T-helper 17 cell (primary cell): ENCODE data around the gene KERA. TPM values are rescaled to one million over a fixed set of nuclear protein-coding genes. Genes with fewer than 3 reads are reported as not detected.

Source experiments
- ATAC-seq: fragments of 150-1000 bp; cut with Tn5 transposase; 2 replicates; pipeline ENCODE4 v1.10.0; 2021; ENCODE audit warnings: mild to moderate bottlenecking, moderate library complexity
- DNase-seq, 3 donors: peaks; one replicate each; pipeline versions ENCODE4 v3.0.0 to v3.0.0-alpha.2; 2020 to 2021
- H3K9me3 ChIP-seq: one replicate; pipeline ENCODE4 v1.7.0; 2013; ENCODE audit warnings: low read length, mild to moderate bottlenecking; ENCODE audit not compliant: control insufficient read depth, poor library complexity, severe bottlenecking
- H3K27ac Mint-ChIP-seq: one replicate; pipeline ENCODE4 v1.8.0; 2022; ENCODE audit warnings: mild to moderate bottlenecking, moderate library complexity, mixed read lengths
- H3K27me3 Mint-ChIP-seq: one replicate; pipeline ENCODE4 v1.8.0; 2022; ENCODE audit warnings: mixed read lengths
- H3K36me3 Mint-ChIP-seq: one replicate; pipeline ENCODE4 v1.8.0; 2022; ENCODE audit warnings: low read depth, mixed read lengths
- H3K4me1 Mint-ChIP-seq: one replicate; pipeline ENCODE4 v1.8.0; 2022; ENCODE audit warnings: mild to moderate bottlenecking, mixed read lengths
- H3K4me3 Mint-ChIP-seq: one replicate; pipeline ENCODE4 v1.8.0; 2022; ENCODE audit warnings: mild to moderate bottlenecking, moderate library complexity, mixed read lengths
- total RNA-seq, 4 donors: library from RNA in 2 of 4; stranded (reverse) in 2 of 4; gene quantifications; one replicate each; pipeline ENCODE4 v1.2.3 and lab custom pipeline; 2022 to 2026

Gene KERA
- total RNA-seq, 2 donors from 2014 or later: not detected

DNA sequence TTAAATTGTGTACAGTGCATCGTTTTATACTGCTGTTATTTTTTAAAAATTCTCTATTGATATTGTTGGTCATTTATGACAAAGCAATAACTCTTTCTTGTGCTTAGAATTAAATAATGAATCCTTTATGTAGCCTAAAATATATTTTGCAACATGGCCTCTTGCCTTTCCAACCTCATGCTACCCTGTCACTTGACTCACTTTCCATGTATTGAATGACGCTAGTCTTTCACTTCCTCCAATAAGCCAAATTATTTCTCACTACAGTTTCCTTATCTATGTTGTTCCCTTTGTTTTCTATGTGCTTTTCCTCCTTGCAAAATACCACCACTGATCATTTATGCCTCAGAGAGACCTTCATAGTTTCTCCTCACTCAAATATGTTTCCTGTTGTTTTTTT, 36.7 kb downstream of the KERA start:
- Mint-ChIP-seq H3K4me3 (no peak overlapping the region), H3K4me1 (no peaks in the 10 kb centered on the region), H3K36me3 (no peaks in the 10 kb centered on the region), H3K27ac (no peak overlapping the region), H3K27me3 (peaks cover 13% of the 10 kb centered on the region)
- ATAC-seq: no peak
- no peaks in the 10 kb centered on the region for H3K9me3 ChIP-seq
- no peak for DNase-seq

DNA sequence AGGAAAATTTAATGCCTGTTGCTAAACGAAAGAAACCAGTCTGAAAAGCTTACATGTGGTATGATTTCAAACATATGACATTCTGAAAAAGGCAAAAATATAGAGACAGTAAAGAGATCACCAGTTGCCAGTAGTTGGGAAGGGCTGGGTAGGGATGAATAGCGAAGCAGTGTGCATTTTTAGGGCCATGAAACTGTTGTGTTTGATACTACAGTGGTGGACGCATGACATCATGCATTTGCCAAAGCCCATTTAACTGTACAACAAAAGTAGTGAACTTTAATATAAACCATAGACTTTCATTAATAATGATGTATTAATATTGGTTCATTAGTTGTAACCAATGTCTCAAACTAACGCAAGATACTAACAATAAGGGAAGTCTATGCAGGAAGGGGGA, 38.4 kb downstream of the KERA start:
- Mint-ChIP-seq H3K36me3 (no peaks in the 10 kb centered on the region), H3K27me3 (peaks cover 19% of the 10 kb centered on the region), H3K27ac (no peak overlapping the region), H3K4me3 (no peak overlapping the region), H3K4me1 (no peaks in the 10 kb centered on the region)
- no peak for DNase-seq
- no peak for ATAC-seq
- no peaks in the 10 kb centered on the region for H3K9me3 ChIP-seq

DNA sequence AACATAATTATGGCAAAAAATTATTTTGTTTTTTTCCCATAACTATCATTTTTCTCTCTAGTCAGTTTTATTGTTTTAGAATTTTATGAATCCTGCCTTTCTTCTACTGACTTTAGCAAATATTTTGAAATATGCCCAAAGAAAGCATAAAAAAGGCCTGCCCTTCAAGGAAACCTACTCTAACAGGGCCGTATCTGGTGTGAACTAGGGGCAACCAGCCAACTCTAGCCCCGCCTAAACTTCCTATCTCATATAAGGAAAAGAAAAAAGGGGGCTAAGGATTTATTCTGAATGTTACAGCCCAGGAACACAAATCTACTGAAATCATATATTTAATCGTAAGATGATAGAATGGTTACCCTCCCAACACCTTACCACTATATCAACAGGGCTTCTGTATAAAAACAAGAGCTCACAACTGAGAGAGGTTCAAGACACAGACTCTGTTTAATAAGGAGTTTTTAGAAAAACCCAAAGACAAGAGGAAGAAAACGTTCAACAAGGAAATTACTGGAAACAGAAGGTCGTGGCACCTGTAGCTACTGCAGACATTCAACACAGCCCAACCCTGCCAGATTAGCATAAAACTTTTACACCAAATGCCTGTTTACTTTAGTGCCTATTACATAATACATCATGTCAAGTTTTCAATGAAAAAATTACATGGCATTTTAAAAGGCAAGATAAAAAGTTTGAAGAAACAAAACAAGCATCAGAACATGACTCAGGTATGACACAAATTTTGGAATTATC, 40.1 kb downstream of the KERA start:
- Mint-ChIP-seq H3K27ac (no peak overlapping the region), H3K36me3 (no peaks in the 10 kb centered on the region), H3K4me3 (no peak overlapping the region), H3K27me3 (peaks cover 18% of the 10 kb centered on the region), H3K4me1 (no peaks in the 10 kb centered on the region)
- H3K9me3 ChIP-seq: no peaks in the 10 kb centered on the region
- ATAC-seq (no peak), DNase-seq (no peak)

DNA sequence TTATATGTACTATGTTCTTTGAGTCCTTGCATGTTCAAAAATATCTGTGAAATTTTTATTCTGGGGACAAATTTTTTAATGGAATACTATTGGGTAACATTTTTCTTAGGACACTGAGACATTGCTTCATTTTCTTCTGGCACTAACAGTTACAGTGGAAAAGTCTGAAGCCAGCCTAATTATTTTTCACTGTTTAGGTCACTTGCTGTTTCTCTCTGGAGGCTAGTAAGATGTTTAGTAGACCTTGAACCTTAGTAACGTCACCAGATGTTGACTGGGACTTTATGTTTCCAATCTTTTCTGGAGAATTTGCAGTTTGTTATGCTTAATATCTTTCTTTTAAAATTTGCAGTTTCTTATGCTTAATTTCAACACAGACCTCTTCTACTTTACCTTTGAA, 40.8 kb downstream of the KERA start:
- no peak for ATAC-seq
- Mint-ChIP-seq H3K4me1 (no peaks in the 10 kb centered on the region), H3K27ac (no peak overlapping the region), H3K4me3 (no peak overlapping the region), H3K27me3 (peaks cover 18% of the 10 kb centered on the region), H3K36me3 (no peaks in the 10 kb centered on the region)
- DNase-seq: no peak
- H3K9me3 ChIP-seq: no peaks in the 10 kb centered on the region

DNA sequence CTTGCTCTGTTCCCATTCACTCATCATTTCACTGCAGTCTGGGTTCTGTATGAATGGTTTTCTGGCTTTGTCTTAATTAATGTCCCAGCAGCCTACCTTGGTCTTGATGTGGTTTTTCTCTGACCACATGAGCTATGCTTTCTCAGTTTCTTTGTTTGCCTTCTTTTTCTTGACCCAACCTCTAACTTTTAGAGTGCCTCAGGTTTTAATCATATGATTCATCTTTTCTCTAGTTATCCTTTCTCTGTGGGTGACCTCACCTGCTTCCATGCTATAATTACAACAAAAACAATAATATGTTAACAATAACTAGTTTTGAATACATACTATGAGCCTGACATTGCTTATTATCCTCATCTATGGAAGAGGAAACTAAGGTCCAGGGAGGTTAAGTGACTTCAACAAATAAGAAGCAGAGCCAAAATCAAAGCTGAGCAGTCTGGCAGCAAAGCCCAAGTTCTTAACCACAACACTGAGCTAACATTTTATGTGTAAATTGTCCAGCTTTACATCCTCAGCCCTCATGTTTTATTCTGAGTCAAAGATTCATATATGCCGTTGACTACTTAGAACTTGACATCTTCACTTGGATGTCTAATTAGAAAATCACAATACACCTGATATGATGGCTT, 48.4 kb downstream of the KERA start:
- ATAC-seq: no peak
- peaks cover 6% of the 10 kb centered on the region for H3K27me3 Mint-ChIP-seq
- H3K36me3 Mint-ChIP-seq: no peaks in the 10 kb centered on the region
- H3K4me3 Mint-ChIP-seq: no peak overlapping the region
- DNase-seq: no peak
- no peak overlapping the region for H3K27ac Mint-ChIP-seq
- no peaks in the 10 kb centered on the region for H3K4me1 Mint-ChIP-seq
- H3K9me3 ChIP-seq: no peaks in the 10 kb centered on the region

DNA sequence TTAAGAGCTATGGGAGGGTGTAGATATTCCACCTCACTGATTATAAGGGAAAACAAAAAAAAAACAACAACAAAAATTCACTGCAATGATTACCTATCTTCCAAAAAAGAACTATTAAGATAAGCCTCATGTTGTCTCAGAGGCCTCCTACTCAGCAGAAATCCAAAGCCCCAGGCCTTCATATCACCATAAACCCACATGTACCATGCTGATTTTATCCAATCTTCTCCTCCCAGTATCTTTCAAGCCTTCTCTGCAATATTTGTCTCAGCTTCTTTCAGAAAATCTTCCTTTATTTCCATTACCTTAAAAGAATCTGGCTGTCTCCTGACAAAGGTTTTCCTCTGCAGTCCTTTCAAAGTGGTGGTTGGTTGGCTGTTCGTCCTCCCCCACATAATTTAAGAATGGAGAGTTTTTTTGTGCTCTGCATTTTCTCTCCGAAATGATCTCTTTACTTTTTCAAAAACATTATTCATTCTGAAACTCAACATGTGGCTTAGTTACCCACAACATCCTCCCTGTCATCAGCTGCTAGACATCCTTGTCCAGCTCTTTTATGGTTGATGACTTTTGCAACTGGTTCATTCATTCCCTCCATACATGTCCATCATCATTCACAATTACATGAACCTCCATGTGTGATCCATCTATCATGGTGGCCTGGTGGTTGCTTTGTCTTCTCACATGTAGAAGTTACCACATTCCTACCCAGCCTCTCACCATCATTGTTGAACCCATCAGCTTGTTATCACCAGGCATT, 50.1 kb downstream of the KERA start:
- ATAC-seq (no peak), DNase-seq (no peak)
- H3K9me3 ChIP-seq: no peaks in the 10 kb centered on the region
- H3K4me1 Mint-ChIP-seq: no peaks in the 10 kb centered on the region
- H3K27ac Mint-ChIP-seq: no peak overlapping the region
- H3K36me3 Mint-ChIP-seq: no peaks in the 10 kb centered on the region
- no peaks in the 10 kb centered on the region for H3K27me3 Mint-ChIP-seq
- no peak overlapping the region for H3K4me3 Mint-ChIP-seq

DNA sequence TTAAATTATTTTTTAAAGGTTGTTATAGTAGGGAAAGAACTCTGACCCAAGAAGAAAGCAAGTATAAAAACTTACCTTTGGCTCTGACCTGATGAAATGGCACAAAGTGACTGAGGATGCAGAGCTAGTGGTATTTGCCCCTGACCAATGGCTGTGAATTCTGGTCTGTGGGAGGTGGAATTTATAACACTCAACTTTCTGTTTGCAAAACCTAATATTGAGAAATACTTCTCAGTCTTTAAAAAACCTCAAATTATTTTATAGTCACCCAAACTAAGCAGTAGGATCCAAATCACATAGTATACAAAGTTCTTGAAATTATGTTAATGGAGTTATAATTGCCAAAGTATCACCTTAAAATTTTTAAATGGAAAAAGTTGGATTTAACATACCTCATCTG, 53.0 kb downstream of the KERA start, which contains the start of gene EPYC:
EPYC (minus strand) TSS at position 101 of the 400 bp plus-strand sequence. CDS start 2,407 bp downstream, outside the sequence.
- ATAC-seq (no peak), DNase-seq (no peak)
- no peak within 1 kb of the TSS for H3K27ac Mint-ChIP-seq
- H3K27me3 Mint-ChIP-seq: peaks cover 5% of the 10 kb centered on the region
- no peaks in the 10 kb centered on the region for H3K4me1 Mint-ChIP-seq
- no peaks in the 10 kb centered on the region for H3K9me3 ChIP-seq
- H3K4me3 Mint-ChIP-seq: no peak within 1 kb of the TSS
- no peaks in the 10 kb centered on the region for H3K36me3 Mint-ChIP-seq

DNA sequence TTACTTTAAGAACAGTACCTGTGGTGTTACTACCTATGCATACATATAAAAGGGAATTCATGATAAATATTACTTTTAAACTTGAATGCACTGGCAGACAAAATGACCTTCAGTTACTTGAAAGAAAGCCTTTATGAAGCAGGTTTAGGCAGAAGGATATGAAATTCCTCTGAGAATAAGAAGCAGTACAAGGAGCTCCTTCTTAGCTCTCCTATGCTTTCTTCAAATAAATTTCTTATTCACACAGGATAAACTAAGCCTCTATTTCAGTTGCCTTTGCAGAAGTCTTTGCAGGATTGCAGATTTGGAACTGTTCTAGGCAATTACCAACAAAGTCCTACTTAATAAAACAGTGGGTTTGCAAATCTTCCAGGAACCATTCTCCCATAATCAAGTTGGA, 54.1 kb downstream of the KERA start:
- Mint-ChIP-seq H3K4me3 (no peak overlapping the region), H3K27ac (no peak overlapping the region), H3K4me1 (no peaks in the 10 kb centered on the region), H3K36me3 (no peaks in the 10 kb centered on the region), H3K27me3 (peaks cover 5% of the 10 kb centered on the region)
- H3K9me3 ChIP-seq: no peaks in the 10 kb centered on the region
- DNase-seq (no peak), ATAC-seq (no peak)

DNA sequence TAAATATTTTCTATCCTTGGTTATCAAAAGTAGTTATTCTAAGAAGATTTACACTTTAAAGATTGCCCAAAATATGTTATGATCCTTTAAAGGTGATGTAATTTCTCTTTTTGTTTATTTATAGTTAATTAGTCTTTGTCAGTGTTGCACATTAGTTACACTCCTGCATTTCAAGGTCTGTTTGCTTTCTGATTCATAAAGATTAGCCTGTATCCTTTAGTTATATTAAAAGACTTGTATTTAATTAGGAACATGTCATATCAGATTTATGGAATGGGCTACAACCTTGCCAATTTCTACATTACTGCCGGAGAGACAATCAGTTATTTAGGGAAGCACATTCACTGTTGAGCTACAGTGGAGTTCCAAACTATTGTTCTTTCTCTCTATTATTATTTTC, 56.5 kb downstream of the KERA start:
- no peak overlapping the region for H3K27ac Mint-ChIP-seq
- no peak for DNase-seq
- H3K36me3 Mint-ChIP-seq: no peaks in the 10 kb centered on the region
- H3K4me3 Mint-ChIP-seq: no peak overlapping the region
- H3K4me1 Mint-ChIP-seq: no peaks in the 10 kb centered on the region
- no peaks in the 10 kb centered on the region for H3K9me3 ChIP-seq
- H3K27me3 Mint-ChIP-seq: peaks cover 5% of the 10 kb centered on the region
- ATAC-seq: no peak

Other genes starting within 250 kb of the KERA start
- not detected for gene CCER1, start 102.8 kb downstream of the KERA start, total RNA-seq
- gene EPYC, start 53.1 kb downstream of the KERA start, total RNA-seq: not detected
- not detected for gene LUM, start 53.5 kb upstream of the KERA start, total RNA-seq
- gene DCN, start 124.8 kb upstream of the KERA start, total RNA-seq: not detected